B cell (primary cell): Measurements from ENCODE around the gene ZFP37. TPM values are rescaled to one million over a fixed set of nuclear protein-coding genes. Genes with fewer than 3 reads are reported as not detected.

ENCODE experiments used
- ATAC-seq: fragments of 200-7000 bp; cut with Tn5 transposase; one replicate; pipeline ENCODE4 v1.10.0; 2021; ENCODE audit warnings: low read depth, mild to moderate bottlenecking, moderate number of reproducible peaks, moderate library complexity
- CTCF ChIA-PET: fragments of 350-600 bp; sonication (Branson Sonifier 250); formaldehyde crosslinking; loops from one replicate; lab custom pipeline; 2021; ENCODE audit warnings: antibody characterized with exemption, inconsistent platforms; lab: Charles Lee
- POLR2A ChIA-PET: fragments of 350-600 bp; sonication (Branson Sonifier 250); formaldehyde crosslinking; loops from one replicate; lab custom pipeline; 2021; ENCODE audit warnings: antibody characterized with exemption; lab: Charles Lee
- DNase-seq: peaks from one replicate; pipeline ENCODE4 v3.0.0; 2013
- H2AFZ ChIP-seq: 2 replicates; pipeline ENCODE4 v1.6.1; 2012; ENCODE audit warnings: mild to moderate bottlenecking, low read depth, low read length; ENCODE audit not compliant: insufficient read depth, poor library complexity, severe bottlenecking
- H3K27ac ChIP-seq, 2 donors: 1 replicate in 1 of 2; 2 replicates in 1 of 2; pipeline ENCODE4 v1.5.1; 2012 to 2013; ENCODE audit warnings: low read length in 2 of 2, mild to moderate bottlenecking in 2 of 2, moderate library complexity in 1 of 2
- H3K27me3 ChIP-seq, 4 experiments: fragments of 200-600 bp in 1 of 4; sonication (generic) in 1 of 4; replicated peaks in 1 of 4; 1 replicate in 2 of 4; 2 replicates in 2 of 4; pipeline versions ENCODE4 v1.6.1 to v1.7.0; 2013 to 2016; ENCODE audit warnings: low read length in 3 of 4, mild to moderate bottlenecking in 2 of 4, mixed read lengths in 1 of 4, moderate library complexity in 1 of 4; ENCODE audit not compliant: insufficient read depth in 4 of 4, control insufficient read depth in 3 of 4; ENCODE audit errors: control extremely low read depth in 1 of 4
- H3K36me3 ChIP-seq, 2 experiments: replicated peaks in 1 of 2; 1 replicate in 1 of 2; 2 replicates in 1 of 2; pipeline versions ENCODE4 v1.6.1 to v1.7.1; 2013; ENCODE audit warnings: low read length in 1 of 2; ENCODE audit not compliant: insufficient read depth in 2 of 2, control insufficient read depth in 1 of 2; ENCODE audit errors: control extremely low read depth in 1 of 2, extremely low read depth in 1 of 2
- H3K4me1 ChIP-seq, 2 donors: fragments of 200-600 bp in 1 of 2; sonication (generic) in 1 of 2; 1 replicate in 1 of 2; 2 replicates in 1 of 2; pipeline versions ENCODE4 v1.5.1 to v1.6.1; 2013 to 2017; ENCODE audit warnings: low read length in 2 of 2; ENCODE audit not compliant: control insufficient read depth in 2 of 2, insufficient read depth in 2 of 2
- H3K4me2 ChIP-seq: replicated peaks from 2 replicates; pipeline ENCODE3; 2012; ENCODE audit warnings: mild to moderate bottlenecking, low read depth, low read length; ENCODE audit not compliant: poor library complexity, severe bottlenecking
- H3K4me3 ChIP-seq, 5 experiments: fragments of 200-600 bp in 1 of 5; sonication (generic) in 1 of 5; 1 replicate in 3 of 5; 2 replicates in 2 of 5; pipeline versions ENCODE4 v1.5.1 to v1.7.0; 2011 to 2016; ENCODE audit warnings: low read length in 4 of 5, mild to moderate bottlenecking in 4 of 5, low read depth in 2 of 5, control low read depth in 1 of 5, moderate library complexity in 1 of 5; ENCODE audit not compliant: insufficient read depth in 1 of 5; ENCODE audit errors: control extremely low read depth in 1 of 5, extremely low read depth in 1 of 5
- H3K79me2 ChIP-seq: fragments of 200-600 bp; sonication (generic); one replicate; pipeline ENCODE4 v1.6.0; 2016; ENCODE audit warnings: low read length; ENCODE audit not compliant: control insufficient read depth, insufficient read depth
- H3K9ac ChIP-seq: fragments of 200-600 bp; sonication (generic); 2 replicates; pipeline ENCODE4 v1.6.1; 2017; ENCODE audit warnings: mild to moderate bottlenecking, low read length, moderate library complexity
- H3K9me3 ChIP-seq, 3 donors: one replicate each; pipeline versions ENCODE4 v1.6.1 to v1.7.1; 2013; ENCODE audit warnings: low read length in 2 of 3; ENCODE audit not compliant: control insufficient read depth in 2 of 3, insufficient read depth in 1 of 3; ENCODE audit errors: control extremely low read depth in 1 of 3
- H4K20me1 ChIP-seq: 2 replicates; pipeline ENCODE4 v1.6.0; 2012; ENCODE audit warnings: mild to moderate bottlenecking, low read length; ENCODE audit not compliant: insufficient read depth, control insufficient read depth, poor library complexity, severe bottlenecking
- H3K27ac Mint-ChIP-seq: one replicate; pipeline ENCODE4 v1.8.0; 2021; ENCODE audit warnings: mixed read lengths
- H3K27me3 Mint-ChIP-seq: one replicate; pipeline ENCODE4 v1.8.0; 2021; ENCODE audit warnings: mixed read lengths
- H3K4me1 Mint-ChIP-seq: one replicate; pipeline ENCODE4 v1.8.0; 2021; ENCODE audit warnings: mixed read lengths
- H3K4me3 Mint-ChIP-seq: one replicate; pipeline ENCODE4 v1.8.0; 2021; ENCODE audit warnings: mixed read lengths
- H3K9me3 Mint-ChIP-seq: one replicate; pipeline ENCODE4 v1.8.0; 2022; ENCODE audit warnings: mixed read lengths; ENCODE audit not compliant: insufficient read depth
- CTCF ChIP-seq: fragments of 200-600 bp; IDR thresholded peaks from one replicate; pipeline ENCODE4 v1.8.0; 2022; ENCODE audit warnings: antibody characterized with exemption, mild to moderate bottlenecking
- EZH2 ChIP-seq: IDR thresholded peaks from 2 replicates; pipeline ENCODE4 v1.6.1; 2012; ENCODE audit warnings: borderline replicate concordance, low read depth, mild to moderate bottlenecking, moderate library complexity, low read length; ENCODE audit not compliant: insufficient read depth, poor library complexity, severe bottlenecking
- WGBS: methylation state at CpG from one replicate; pipeline ENCODE4 v1.1.5; 2013; ENCODE audit warnings: missing lambda C conversion rate; ENCODE audit not compliant: insufficient coverage; 5-methylcytosine and 5-hydroxymethylcytosine counted together
- intact Hi-C: fragments of 100-400 bp; cut with micrococcal nuclease; formaldehyde crosslinking; loops from one replicate; pipeline ENCODE4 v1.10.0; 2022
- polyA plus RNA-seq: library from polyadenylated mRNA; depleted of rRNA; stranded (reverse); fragments of >200 nt; gene quantifications from 2 replicates; pipeline ENCODE4 v1.2.3, GENCODE V29; 2012
- total RNA-seq, 2 donors: library from RNA; stranded (reverse); fragments of 120-200 nt in 1 of 2; gene quantifications; 1 replicate in 1 of 2; 2 replicates in 1 of 2; pipeline versions ENCODE4 v1.2.3 to v1.2.4, GENCODE V29; 2013 to 2022

ZFP37 gene
- total and polyA plus RNA-seq, 2 donors (not counting 1 experiment from before 2014, with no cell fraction given), result 0.42 to 4.0 TPM

- no peaks in the 10 kb centered on the region for H3K4me1 ChIP-seq
- DNase-seq, result no peak
- no peaks in the 10 kb centered on the region for H3K36me3 ChIP-seq
- no peaks in the 10 kb centered on the region for H4K20me1 ChIP-seq
- Mint-ChIP-seq H3K4me1 (no peaks in the 10 kb centered on the region), H3K27ac (no peak overlapping the region), H3K4me3 (no peak overlapping the region), H3K9me3 (peaks cover 5% of the 10 kb centered on the region), H3K27me3 (peaks cover 9% of the 10 kb centered on the region)
- H3K27ac ChIP-seq, result no peak overlapping the region
- ATAC-seq, result no peak
- H3K79me2 ChIP-seq, result no peaks in the 10 kb centered on the region
- peaks cover 0 to 3% (median 0%) of the 10 kb centered on the region in 4 experiments for H3K27me3 ChIP-seq
- CTCF ChIA-PET, result no interaction called here
- no peak overlapping the region for H2AFZ ChIP-seq
- WGBS, result no CpG with 5 or more reads among the region's 1 CpG
- intact Hi-C loops, result no loop called here
- H3K9ac ChIP-seq, result no peak overlapping the region
- POLR2A ChIA-PET, result no interaction called here
- TF ChIP-seq CTCF (no peak), EZH2 (no peak)
- H3K4me3 ChIP-seq, result no peak overlapping the region
- peaks cover 3 to 11% (median 5%) of the 10 kb centered on the region in 3 donors for H3K9me3 ChIP-seq
- H3K4me2 ChIP-seq, result no peak overlapping the region
These were observed 50.7 kb downstream of the ZFP37 start for GRCh38 chr9:113005777-113006176.

- no CpG with 5 or more reads among the region's 8 CpGs for WGBS
- Histone ChIP-seq H3K4me1 (no peaks in the 10 kb centered on the region), H3K4me3 (no peak overlapping the region), H3K27ac (no peak overlapping the region), H4K20me1 (no peaks in the 10 kb centered on the region), H3K79me2 (no peaks in the 10 kb centered on the region), H3K36me3 (no peaks in the 10 kb centered on the region), H3K27me3 (no peaks in the 10 kb centered on the region), H2AFZ (no peak overlapping the region), H3K9me3 (peaks cover 23 to 58% (median 23%) of the 10 kb centered on the region in 3 donors), H3K4me2 (no peak overlapping the region), H3K9ac (no peak overlapping the region)
- peaks cover 22% of the 10 kb centered on the region for H3K9me3 Mint-ChIP-seq
- ChIA-PET POLR2A (no interaction called here), CTCF (no interaction called here)
- no peaks in the 10 kb centered on the region for H3K4me1 Mint-ChIP-seq
- no peak for DNase-seq
- TF ChIP-seq EZH2 (no peak), CTCF (no peak)
- no peaks in the 10 kb centered on the region for H3K27me3 Mint-ChIP-seq
- ATAC-seq, result no peak
- H3K4me3 Mint-ChIP-seq, result no peak overlapping the region
- intact Hi-C loops, result no loop called here
- no peak overlapping the region for H3K27ac Mint-ChIP-seq
These were observed 59.1 kb downstream of the ZFP37 start for GRCh38 chr9:112997236-112997941.
